B cell (primary cell): ENCODE results near the gene SDCCAG8. TPM values are rescaled to one million over a fixed set of nuclear protein-coding genes. Genes with fewer than 3 reads are reported as not detected.

ENCODE experiments used
- ATAC-seq: fragments of 200-7000 bp; cut with Tn5 transposase; one replicate; pipeline ENCODE4 v1.10.0; 2021; ENCODE audit warnings: low read depth, mild to moderate bottlenecking, moderate number of reproducible peaks, moderate library complexity
- CTCF ChIA-PET: fragments of 350-600 bp; sonication (Branson Sonifier 250); formaldehyde crosslinking; loops from one replicate; lab custom pipeline; 2021; ENCODE audit warnings: antibody characterized with exemption, inconsistent platforms; lab: Charles Lee
- POLR2A ChIA-PET: fragments of 350-600 bp; sonication (Branson Sonifier 250); formaldehyde crosslinking; loops from one replicate; lab custom pipeline; 2021; ENCODE audit warnings: antibody characterized with exemption; lab: Charles Lee
- DNase-seq: peaks from one replicate; pipeline ENCODE4 v3.0.0; 2013
- H2AFZ ChIP-seq: 2 replicates; pipeline ENCODE4 v1.6.1; 2012; ENCODE audit warnings: mild to moderate bottlenecking, low read depth, low read length; ENCODE audit not compliant: insufficient read depth, poor library complexity, severe bottlenecking
- H3K27ac ChIP-seq, 2 donors: 1 replicate in 1 of 2; 2 replicates in 1 of 2; pipeline ENCODE4 v1.5.1; 2012 to 2013; ENCODE audit warnings: low read length in 2 of 2, mild to moderate bottlenecking in 2 of 2, moderate library complexity in 1 of 2
- H3K27me3 ChIP-seq, 4 experiments: fragments of 200-600 bp in 1 of 4; sonication (generic) in 1 of 4; replicated peaks in 1 of 4; 1 replicate in 2 of 4; 2 replicates in 2 of 4; pipeline versions ENCODE4 v1.6.1 to v1.7.0; 2013 to 2016; ENCODE audit warnings: low read length in 3 of 4, mild to moderate bottlenecking in 2 of 4, mixed read lengths in 1 of 4, moderate library complexity in 1 of 4; ENCODE audit not compliant: insufficient read depth in 4 of 4, control insufficient read depth in 3 of 4; ENCODE audit errors: control extremely low read depth in 1 of 4
- H3K36me3 ChIP-seq, 2 experiments: replicated peaks in 1 of 2; 1 replicate in 1 of 2; 2 replicates in 1 of 2; pipeline versions ENCODE4 v1.6.1 to v1.7.1; 2013; ENCODE audit warnings: low read length in 1 of 2; ENCODE audit not compliant: insufficient read depth in 2 of 2, control insufficient read depth in 1 of 2; ENCODE audit errors: control extremely low read depth in 1 of 2, extremely low read depth in 1 of 2
- H3K4me1 ChIP-seq, 2 donors: fragments of 200-600 bp in 1 of 2; sonication (generic) in 1 of 2; 1 replicate in 1 of 2; 2 replicates in 1 of 2; pipeline versions ENCODE4 v1.5.1 to v1.6.1; 2013 to 2017; ENCODE audit warnings: low read length in 2 of 2; ENCODE audit not compliant: control insufficient read depth in 2 of 2, insufficient read depth in 2 of 2
- H3K4me2 ChIP-seq: replicated peaks from 2 replicates; pipeline ENCODE3; 2012; ENCODE audit warnings: mild to moderate bottlenecking, low read depth, low read length; ENCODE audit not compliant: poor library complexity, severe bottlenecking
- H3K4me3 ChIP-seq, 5 experiments: fragments of 200-600 bp in 1 of 5; sonication (generic) in 1 of 5; 1 replicate in 3 of 5; 2 replicates in 2 of 5; pipeline versions ENCODE4 v1.5.1 to v1.7.0; 2011 to 2016; ENCODE audit warnings: low read length in 4 of 5, mild to moderate bottlenecking in 4 of 5, low read depth in 2 of 5, control low read depth in 1 of 5, moderate library complexity in 1 of 5; ENCODE audit not compliant: insufficient read depth in 1 of 5; ENCODE audit errors: control extremely low read depth in 1 of 5, extremely low read depth in 1 of 5
- H3K79me2 ChIP-seq: fragments of 200-600 bp; sonication (generic); one replicate; pipeline ENCODE4 v1.6.0; 2016; ENCODE audit warnings: low read length; ENCODE audit not compliant: control insufficient read depth, insufficient read depth
- H3K9ac ChIP-seq: fragments of 200-600 bp; sonication (generic); 2 replicates; pipeline ENCODE4 v1.6.1; 2017; ENCODE audit warnings: mild to moderate bottlenecking, low read length, moderate library complexity
- H3K9me3 ChIP-seq, 3 donors: one replicate each; pipeline versions ENCODE4 v1.6.1 to v1.7.1; 2013; ENCODE audit warnings: low read length in 2 of 3; ENCODE audit not compliant: control insufficient read depth in 2 of 3, insufficient read depth in 1 of 3; ENCODE audit errors: control extremely low read depth in 1 of 3
- H4K20me1 ChIP-seq: 2 replicates; pipeline ENCODE4 v1.6.0; 2012; ENCODE audit warnings: mild to moderate bottlenecking, low read length; ENCODE audit not compliant: insufficient read depth, control insufficient read depth, poor library complexity, severe bottlenecking
- H3K27ac Mint-ChIP-seq: one replicate; pipeline ENCODE4 v1.8.0; 2021; ENCODE audit warnings: mixed read lengths
- H3K27me3 Mint-ChIP-seq: one replicate; pipeline ENCODE4 v1.8.0; 2021; ENCODE audit warnings: mixed read lengths
- H3K4me1 Mint-ChIP-seq: one replicate; pipeline ENCODE4 v1.8.0; 2021; ENCODE audit warnings: mixed read lengths
- H3K4me3 Mint-ChIP-seq: one replicate; pipeline ENCODE4 v1.8.0; 2021; ENCODE audit warnings: mixed read lengths
- H3K9me3 Mint-ChIP-seq: one replicate; pipeline ENCODE4 v1.8.0; 2022; ENCODE audit warnings: mixed read lengths; ENCODE audit not compliant: insufficient read depth
- CTCF ChIP-seq: fragments of 200-600 bp; IDR thresholded peaks from one replicate; pipeline ENCODE4 v1.8.0; 2022; ENCODE audit warnings: antibody characterized with exemption, mild to moderate bottlenecking
- EZH2 ChIP-seq: IDR thresholded peaks from 2 replicates; pipeline ENCODE4 v1.6.1; 2012; ENCODE audit warnings: borderline replicate concordance, low read depth, mild to moderate bottlenecking, moderate library complexity, low read length; ENCODE audit not compliant: insufficient read depth, poor library complexity, severe bottlenecking
- WGBS: methylation state at CpG from one replicate; pipeline ENCODE4 v1.1.5; 2013; ENCODE audit warnings: missing lambda C conversion rate; ENCODE audit not compliant: insufficient coverage; 5-methylcytosine and 5-hydroxymethylcytosine counted together
- intact Hi-C: fragments of 100-400 bp; cut with micrococcal nuclease; formaldehyde crosslinking; loops from one replicate; pipeline ENCODE4 v1.10.0; 2022
- polyA plus RNA-seq: library from polyadenylated mRNA; depleted of rRNA; stranded (reverse); fragments of >200 nt; gene quantifications from 2 replicates; pipeline ENCODE4 v1.2.3, GENCODE V29; 2012
- total RNA-seq, 2 donors: library from RNA; stranded (reverse); fragments of 120-200 nt in 1 of 2; gene quantifications; 1 replicate in 1 of 2; 2 replicates in 1 of 2; pipeline versions ENCODE4 v1.2.3 to v1.2.4, GENCODE V29; 2013 to 2022

Gene SDCCAG8
- total and polyA plus RNA-seq, 2 donors (not counting 1 experiment from before 2014, with no cell fraction given) = 37.1 to 60.7 TPM

DNA sequence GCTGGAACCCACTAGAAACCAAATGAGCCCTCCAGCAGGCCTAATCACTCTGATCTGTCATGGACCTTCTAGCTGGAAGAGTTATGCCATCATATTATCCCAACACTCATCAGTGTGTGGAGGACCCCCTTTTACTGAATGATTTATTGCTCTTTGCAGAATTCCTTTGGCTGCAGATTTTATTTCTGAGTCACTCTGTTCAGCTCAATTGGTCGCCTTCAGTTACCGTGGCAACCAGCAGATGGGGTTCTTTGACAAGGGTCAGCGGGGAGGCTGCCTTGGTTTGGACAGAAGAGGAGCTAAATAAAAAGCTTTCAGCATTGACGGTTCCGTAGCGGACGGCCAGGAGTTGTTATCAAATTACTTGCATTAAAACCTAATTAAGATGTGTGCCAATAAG, 220.1 kb downstream of the SDCCAG8 start:
- H3K27ac Mint-ChIP-seq = no peak overlapping the region
- no peaks in the 10 kb centered on the region for H3K9me3 Mint-ChIP-seq
- peaks cover 27% of the 10 kb centered on the region for H3K4me1 Mint-ChIP-seq
- Histone ChIP-seq H2AFZ (no peak overlapping the region), H3K79me2 (no peaks in the 10 kb centered on the region), H3K4me1 (peaks cover 14 to 18% of the 10 kb centered on the region in 2 donors), H4K20me1 (no peaks in the 10 kb centered on the region), H3K4me3 (no peak overlapping the region), H3K4me2 (no peak overlapping the region), H3K27me3 (no peaks in the 10 kb centered on the region), H3K27ac (no peak overlapping the region), H3K36me3 (no peaks in the 10 kb centered on the region), H3K9ac (no peak overlapping the region), H3K9me3 (no peaks in the 10 kb centered on the region)
- H3K27me3 Mint-ChIP-seq = peaks cover 4% of the 10 kb centered on the region
- ATAC-seq = no peak
- no peak for DNase-seq
- TF ChIP-seq CTCF = no peak
- intact Hi-C loops = no loop called here
- ChIA-PET POLR2A (no interaction called here), CTCF (interaction anchor here (1.3 kb wide), 1 partner anchor 272 kb away, joined by 4 read pairs; no protein-coding TSS in a partner anchor)
- WGBS = no CpG with 5 or more reads among the region's 7 CpGs
- H3K4me3 Mint-ChIP-seq = no peak overlapping the region

DNA sequence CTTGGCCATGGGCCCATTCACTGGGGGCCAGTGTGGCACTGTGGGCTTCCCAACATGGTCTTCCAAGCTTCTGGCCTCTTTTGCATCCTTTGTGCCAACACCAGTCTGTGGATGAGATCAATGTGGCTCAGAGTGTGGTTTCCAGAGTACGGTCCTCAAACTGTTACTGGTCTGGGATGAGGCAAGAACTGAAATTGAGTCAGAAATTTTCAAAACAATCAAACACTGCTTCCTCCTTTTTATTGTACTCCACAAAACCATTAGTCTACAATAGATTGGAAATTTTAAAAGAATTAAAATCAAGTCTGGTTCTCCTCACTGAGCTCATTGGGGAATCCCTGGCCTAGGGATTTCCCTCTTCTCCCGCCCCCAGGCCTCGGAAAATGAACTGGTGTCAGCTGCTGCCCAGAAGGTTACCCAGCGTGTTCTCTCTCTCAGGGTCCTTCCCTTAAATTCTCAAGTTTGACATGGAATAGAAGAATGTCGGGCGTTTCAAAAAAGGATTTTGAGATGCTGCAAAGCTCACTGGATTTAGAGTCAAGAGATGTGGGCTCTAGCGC, 222.0 kb downstream of the SDCCAG8 start:
- ATAC-seq (no peak), DNase-seq (no peak)
- Histone ChIP-seq H4K20me1 (no peaks in the 10 kb centered on the region), H3K27me3 (peaks cover 0 to 11% (median 0%) of the 10 kb centered on the region in 4 experiments), H3K36me3 (no peaks in the 10 kb centered on the region), H3K27ac (no peak overlapping the region), H3K9me3 (no peaks in the 10 kb centered on the region), H3K9ac (no peak overlapping the region), H3K4me1 (peaks cover 11 to 13% of the 10 kb centered on the region in 2 donors), H3K4me3 (no peak overlapping the region), H3K4me2 (no peak overlapping the region), H2AFZ (no peak overlapping the region), H3K79me2 (no peaks in the 10 kb centered on the region)
- 95% methylated on average over 6 of the region's 7 CpGs for WGBS
- CTCF ChIA-PET = no interaction called here
- intact Hi-C loops = no loop called here
- TF ChIP-seq CTCF (no peak), EZH2 (no peak)
- H3K4me3 Mint-ChIP-seq = no peak overlapping the region
- peaks cover 4% of the 10 kb centered on the region for H3K27me3 Mint-ChIP-seq
- H3K4me1 Mint-ChIP-seq = peaks cover 27% of the 10 kb centered on the region
- POLR2A ChIA-PET = no interaction called here
- no peaks in the 10 kb centered on the region for H3K9me3 Mint-ChIP-seq
- no peak overlapping the region for H3K27ac Mint-ChIP-seq
